Nucleus accumbens (tissue), 56 donors: ENCODE measurements around the gene OR5L2.
"Not testable (repeated sequence)": the region's sequence is repeated elsewhere in the genome, so short reads cannot be mapped to it uniquely, and the experiment has no call there.

Source experiments
- DNase-seq, 56 donors: peaks; one replicate each; lab custom pipeline; 2025; lab: John Stamatoyannopoulos, UW

Gene OR5L2

GRCh38 chr11:55826919-55827318 lies at the start of gene OR5L2:
Gene OR5L2 (plus strand): TSS chr11:55827219. CDS start chr11:55827219, 0 bp downstream.
- DNase-seq, result no peak

- DNase-seq, result no peak
These were observed 35.4 kb upstream of the OR5L2 start for GRCh38 chr11:55791606-55792005.

GRCh38 chr11:55793321-55793720 lies 33.7 kb upstream of the OR5L2 start:
- no peak for DNase-seq

GRCh38 chr11:55795256-55795655 lies 31.8 kb upstream of the OR5L2 start, which contains the start of gene OR5D14:
Gene OR5D14 (plus strand): TSS chr11:55795556. CDS start chr11:55795556, 0 bp downstream.
- no peak for DNase-seq

- no peak for DNase-seq
These were observed 20.8 kb upstream of the OR5L2 start for GRCh38 chr11:55806248-55806647.

- no peak for DNase-seq
These were observed 16.0 kb upstream of the OR5L2 start, which contains the start of gene OR5L1 for GRCh38 chr11:55811067-55811466. Gene OR5L1 (plus strand): TSS chr11:55811367. CDS start chr11:55811467, 100 bp downstream.

- no peak for DNase-seq
These were observed 7.7 kb upstream of the OR5L2 start, which contains the start of gene OR5D18 for GRCh38 chr11:55819330-55819729. Gene OR5D18 (plus strand): TSS chr11:55819630. CDS start chr11:55819630, 0 bp downstream.

- no peak for DNase-seq
These were observed 11.4 kb downstream of the OR5L2 start, which contains the start of gene OR5D16 for GRCh38 chr11:55838452-55838851. Gene OR5D16 (plus strand): TSS chr11:55838752. CDS start chr11:55838752, 0 bp downstream.

GRCh38 chr11:55847453-55847852 lies 20.4 kb downstream of the OR5L2 start:
- DNase-seq, result no peak

GRCh38 chr11:55849037-55849436 lies 22.0 kb downstream of the OR5L2 start:
- no peak for DNase-seq

GRCh38 chr11:55852141-55852540 lies 25.1 kb downstream of the OR5L2 start:
- no peak for DNase-seq

- DNase-seq, result no peak
These were observed 27.7 kb downstream of the OR5L2 start for GRCh38 chr11:55854704-55855103.

- not testable (repeated sequence) for DNase-seq
These were observed 40.3 kb downstream of the OR5L2 start for GRCh38 chr11:55867354-55867753.

- DNase-seq, result not testable (repeated sequence)
These were observed 45.7 kb downstream of the OR5L2 start for GRCh38 chr11:55872731-55873130.

GRCh38 chr11:55873146-55873545 lies 46.1 kb downstream of the OR5L2 start:
- DNase-seq, result not testable (repeated sequence)
